Left ventricle myocardium inferior (tissue), 1 donor: ENCODE measurements around the gene CCBE1. TPM values are rescaled to one million over a fixed set of nuclear protein-coding genes. Genes with fewer than 3 reads are reported as not detected.
"Not testable (repeated sequence)": the region's sequence is repeated elsewhere in the genome, so short reads cannot be mapped to it uniquely, and the experiment has no call there.

Source experiments
- DNase-seq: peaks from one replicate; pipeline ENCODE4 v3.0.0-alpha.2; 2020
- H3K27ac ChIP-seq: fragments of 200-600 bp; replicated peaks from 2 replicates; pipeline ENCODE4 v1.8.0; 2021
- H3K27me3 ChIP-seq: fragments of 200-600 bp; 2 replicates; pipeline ENCODE4 v1.8.0; 2021; ENCODE audit warnings: low read depth
- H3K36me3 ChIP-seq: fragments of 200-600 bp; 2 replicates; pipeline ENCODE4 v1.8.0; 2021
- H3K4me1 ChIP-seq: fragments of 200-600 bp; 2 replicates; pipeline ENCODE4 v1.8.0; 2021
- H3K4me3 ChIP-seq: fragments of 200-600 bp; 2 replicates; pipeline ENCODE4 v1.8.0; 2021; ENCODE audit warnings: mild to moderate bottlenecking, moderate library complexity
- H3K9me3 ChIP-seq: fragments of 200-600 bp; replicated peaks from 2 replicates; pipeline ENCODE4 v1.8.0; 2021
- intact Hi-C: fragments of 100-400 bp; cut with micrococcal nuclease; formaldehyde crosslinking; loops from one replicate; pipeline ENCODE4 v1.11.0; 2022
- total RNA-seq: library from RNA; stranded (reverse); fragmentation: NEBNext Ultra II Directional; extraction: Animal tissue kit (Norgen Biotek cat#: 25700); gene quantifications from one replicate; pipeline ENCODE4 v1.2.1, GENCODE V29; 2021
- TF ChIP-seq, protein P1 (sequence below): fragments of 200-600 bp; IDR thresholded peaks from 2 replicates; pipeline ENCODE4 v1.8.0; 2021; ENCODE audit warnings: antibody characterized with exemption, mild to moderate bottlenecking, borderline replicate concordance
- donor health status: DM: no; HTN: yes; CAD: no; lungs with severe emphysema.

CCBE1 gene
- total RNA-seq, 1 donor from 2014 or later, result 3.2 TPM

DNA sequence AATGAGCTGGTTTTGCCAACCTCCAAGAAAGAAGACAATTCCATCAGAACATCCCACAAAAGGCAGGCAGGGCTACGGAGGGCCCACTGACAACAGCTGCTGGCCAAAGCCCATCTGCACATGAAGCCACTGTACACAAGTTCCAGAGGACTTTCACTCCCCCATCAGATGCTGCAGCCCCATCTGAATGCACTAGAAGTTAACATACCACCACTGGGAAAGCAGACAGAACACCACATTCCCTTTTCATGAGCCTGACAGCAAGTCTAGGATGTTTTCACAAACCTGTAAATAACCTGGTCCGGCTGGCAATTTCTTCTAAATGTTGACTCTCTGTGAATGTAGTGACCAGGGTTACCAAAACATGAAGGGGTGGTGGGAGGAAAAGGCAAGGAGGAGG lies 41.5 kb downstream of the CCBE1 start:
- intact Hi-C loops, result no loop called here
- H3K4me1 ChIP-seq, result no peaks in the 10 kb centered on the region
- H3K27me3 ChIP-seq, result no peaks in the 10 kb centered on the region
- DNase-seq, result no peak
- no peak overlapping the region for H3K4me3 ChIP-seq
- no peaks in the 10 kb centered on the region for H3K9me3 ChIP-seq
- H3K27ac ChIP-seq, result no peak overlapping the region
- H3K36me3 ChIP-seq, result no peaks in the 10 kb centered on the region
- TF ChIP-seq, protein P1, sequence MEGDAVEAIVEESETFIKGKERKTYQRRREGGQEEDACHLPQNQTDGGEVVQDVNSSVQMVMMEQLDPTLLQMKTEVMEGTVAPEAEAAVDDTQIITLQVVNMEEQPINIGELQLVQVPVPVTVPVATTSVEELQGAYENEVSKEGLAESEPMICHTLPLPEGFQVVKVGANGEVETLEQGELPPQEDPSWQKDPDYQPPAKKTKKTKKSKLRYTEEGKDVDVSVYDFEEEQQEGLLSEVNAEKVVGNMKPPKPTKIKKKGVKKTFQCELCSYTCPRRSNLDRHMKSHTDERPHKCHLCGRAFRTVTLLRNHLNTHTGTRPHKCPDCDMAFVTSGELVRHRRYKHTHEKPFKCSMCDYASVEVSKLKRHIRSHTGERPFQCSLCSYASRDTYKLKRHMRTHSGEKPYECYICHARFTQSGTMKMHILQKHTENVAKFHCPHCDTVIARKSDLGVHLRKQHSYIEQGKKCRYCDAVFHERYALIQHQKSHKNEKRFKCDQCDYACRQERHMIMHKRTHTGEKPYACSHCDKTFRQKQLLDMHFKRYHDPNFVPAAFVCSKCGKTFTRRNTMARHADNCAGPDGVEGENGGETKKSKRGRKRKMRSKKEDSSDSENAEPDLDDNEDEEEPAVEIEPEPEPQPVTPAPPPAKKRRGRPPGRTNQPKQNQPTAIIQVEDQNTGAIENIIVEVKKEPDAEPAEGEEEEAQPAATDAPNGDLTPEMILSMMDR, result no peak

DNA sequence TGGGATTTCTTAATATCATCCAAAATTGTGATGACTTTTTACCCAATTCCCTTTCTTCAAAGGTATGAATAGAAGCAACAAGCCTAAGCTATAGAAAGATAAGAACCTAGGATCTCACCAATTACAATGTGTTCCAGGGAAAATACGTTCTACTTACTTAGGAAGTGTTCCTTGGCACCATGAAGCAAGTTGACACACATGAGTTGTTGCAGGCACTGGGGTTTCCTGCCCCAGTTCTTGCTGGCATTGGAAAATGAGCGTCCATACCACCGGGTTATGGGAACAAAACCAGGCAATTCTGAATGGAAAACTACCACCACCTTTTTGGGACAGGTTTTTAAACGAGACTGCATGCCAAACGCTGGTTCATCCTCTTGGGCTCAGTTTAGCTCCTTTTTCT lies 46.2 kb downstream of the CCBE1 start:
- Histone ChIP-seq H3K9me3 (no peaks in the 10 kb centered on the region), H3K4me3 (no peak overlapping the region), H3K27ac (no peak overlapping the region), H3K36me3 (no peaks in the 10 kb centered on the region), H3K4me1 (no peaks in the 10 kb centered on the region), H3K27me3 (peaks cover 4% of the 10 kb centered on the region)
- no peak for DNase-seq
- intact Hi-C loops, result no loop called here
- TF ChIP-seq, protein P1, result no peak

- H3K27ac ChIP-seq, result no peak overlapping the region
- no peak overlapping the region for H3K4me3 ChIP-seq
- DNase-seq, result no peak
- H3K27me3 ChIP-seq, result peaks cover 4% of the 10 kb centered on the region
- no peaks in the 10 kb centered on the region for H3K9me3 ChIP-seq
- H3K36me3 ChIP-seq, result no peaks in the 10 kb centered on the region
- intact Hi-C loops, result no loop called here
- H3K4me1 ChIP-seq, result no peaks in the 10 kb centered on the region
- TF ChIP-seq, protein P1, result no peak
Measured at GRCh38 chr18:59650266-59650820, 46.9 kb downstream of the CCBE1 start.

GRCh38 chr18:59649591-59649990 lies 47.6 kb downstream of the CCBE1 start:
- intact Hi-C loops, result no loop called here
- H3K27ac ChIP-seq, result no peak overlapping the region
- no peaks in the 10 kb centered on the region for H3K36me3 ChIP-seq
- H3K4me1 ChIP-seq, result no peaks in the 10 kb centered on the region
- no peak for DNase-seq
- TF ChIP-seq, protein P1, result no peak
- H3K9me3 ChIP-seq, result no peaks in the 10 kb centered on the region
- H3K27me3 ChIP-seq, result peaks cover 4% of the 10 kb centered on the region
- no peak overlapping the region for H3K4me3 ChIP-seq

GRCh38 chr18:59648469-59648868 lies 48.8 kb downstream of the CCBE1 start:
- H3K9me3 ChIP-seq, intact Hi-C loops, H3K27me3 ChIP-seq, H3K4me1 ChIP-seq, H3K36me3 ChIP-seq, DNase-seq, H3K27ac ChIP-seq, H3K4me3 ChIP-seq: not testable (repeated sequence)

DNA sequence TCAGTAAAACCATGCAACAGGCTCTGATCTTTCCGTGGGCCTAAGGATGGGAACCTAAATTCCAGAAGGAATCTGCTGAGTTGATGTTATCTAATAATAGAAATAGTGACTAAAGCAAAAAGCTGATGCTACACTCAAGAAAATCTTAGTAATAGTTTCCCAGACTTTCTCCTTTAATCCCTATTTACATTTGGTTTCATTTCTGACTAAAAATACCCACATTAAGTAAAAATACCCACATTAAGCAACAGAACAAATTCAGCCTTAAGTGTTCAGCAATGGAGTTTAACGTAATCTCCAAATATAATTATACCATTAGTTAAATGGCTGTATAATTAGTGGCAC lies 50.3 kb downstream of the CCBE1 start:
- no peak for DNase-seq
- Histone ChIP-seq H3K9me3 (no peaks in the 10 kb centered on the region), H3K27ac (no peak overlapping the region), H3K36me3 (no peaks in the 10 kb centered on the region), H3K4me1 (no peaks in the 10 kb centered on the region), H3K4me3 (no peak overlapping the region), H3K27me3 (peaks cover 4% of the 10 kb centered on the region)
- intact Hi-C loops, result no loop called here
- TF ChIP-seq, protein P1, result no peak
